PFSK-1 (cell line): ENCODE measurements around the gene ADD1.

Experiments used
- FOXP2 ChIP-seq: optimal IDR thresholded peaks from 2 replicates; pipeline ENCODE3; 2011; ENCODE audit warnings: borderline replicate concordance, control low read depth, inconsistent platforms; ENCODE audit not compliant: insufficient read depth; ENCODE audit errors: extremely low read length, extremely low read depth
- POLR2AphosphoS5 ChIP-seq: IDR thresholded peaks from 2 replicates; pipeline ENCODE4 v1.6.1; 2012; ENCODE audit warnings: low read depth, mild to moderate bottlenecking, control low read depth, low read length, moderate library complexity
- REST ChIP-seq, 2 experiments: IDR thresholded peaks; 2 replicates each; pipeline versions ENCODE4 v1.6.1 to v1.8.0; 2011 to 2012; ENCODE audit warnings: low read depth in 2 of 2, low read length in 2 of 2, control low read depth in 1 of 2, inconsistent platforms in 1 of 2, mild to moderate bottlenecking in 1 of 2, moderate library complexity in 1 of 2; ENCODE audit not compliant: insufficient read depth in 1 of 2
- SIN3A ChIP-seq: IDR thresholded peaks from 2 replicates; pipeline ENCODE4 v1.6.1; 2012; ENCODE audit warnings: mild to moderate bottlenecking, low read length, moderate library complexity, borderline replicate concordance; ENCODE audit not compliant: insufficient read depth
- TAF1 ChIP-seq: IDR thresholded peaks from 2 replicates; pipeline ENCODE4 v1.6.1; 2012; ENCODE audit warnings: low read length, control low read depth, borderline replicate concordance; ENCODE audit not compliant: insufficient read depth

The ADD1 gene

GRCh38 chr4:2870082-2870481 is 26.4 kb downstream of the ADD1 start:
- TF ChIP-seq POLR2AphosphoS5 = no peak
- TF ChIP-seq REST (IDR thresholded peaks at IDR 0.05; ENCODE audit: insufficient read depth in 1 of 2, low read depth in 2 of 2, low read length in 2 of 2) = no peak

DNA sequence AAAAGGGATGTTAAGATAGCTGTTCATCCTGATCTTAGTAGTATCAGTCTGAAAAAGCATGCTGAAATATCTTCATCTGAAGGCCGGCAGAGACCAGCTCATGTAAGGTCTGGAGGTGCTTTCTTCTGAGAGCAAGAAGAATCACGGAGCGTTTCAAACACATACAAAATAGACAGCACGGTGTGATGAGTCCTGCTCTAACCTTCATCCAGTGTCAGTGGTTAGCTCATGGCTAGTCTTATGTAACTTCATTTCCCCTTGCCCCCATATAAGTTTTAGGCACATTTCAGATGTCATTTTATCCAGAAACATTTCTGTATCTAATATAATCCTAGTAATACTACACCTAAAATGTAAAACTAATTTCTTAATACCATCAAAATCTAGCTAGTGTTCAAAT is 27.8 kb downstream of the ADD1 start:
- TF ChIP-seq POLR2AphosphoS5 = no peak
- no peak for TF ChIP-seq SIN3A
- no peak for TF ChIP-seq FOXP2
- TF ChIP-seq REST (IDR thresholded peaks at IDR 0.05; ENCODE audit: insufficient read depth in 1 of 2, low read depth in 2 of 2, low read length in 2 of 2) = no peak
- TF ChIP-seq TAF1 = no peak

DNA sequence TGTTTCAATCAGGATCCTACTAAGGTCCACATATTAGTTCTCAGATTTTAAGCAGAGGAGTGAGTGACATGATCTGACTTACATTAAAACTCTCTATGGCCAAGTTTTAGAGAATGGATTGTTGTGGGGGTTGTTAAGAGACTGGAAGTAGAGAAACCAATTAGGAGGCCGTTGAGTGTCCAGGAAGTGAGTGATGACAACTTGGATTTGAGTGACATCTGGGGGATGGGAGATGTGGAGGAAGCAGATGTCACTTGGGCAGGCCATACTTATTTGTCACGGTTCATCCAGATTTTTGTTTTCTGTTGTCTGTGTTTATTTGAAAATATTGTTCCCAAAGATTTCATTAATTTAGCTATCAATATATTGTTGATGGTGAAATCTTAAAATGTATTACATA is 28.3 kb downstream of the ADD1 start:
- no peak for TF ChIP-seq SIN3A
- TF ChIP-seq FOXP2 = no peak
- no peak for TF ChIP-seq TAF1
- TF ChIP-seq REST (IDR thresholded peaks at IDR 0.05; ENCODE audit: insufficient read depth in 1 of 2, low read depth in 2 of 2, low read length in 2 of 2) = no peak
- no peak for TF ChIP-seq POLR2AphosphoS5

DNA sequence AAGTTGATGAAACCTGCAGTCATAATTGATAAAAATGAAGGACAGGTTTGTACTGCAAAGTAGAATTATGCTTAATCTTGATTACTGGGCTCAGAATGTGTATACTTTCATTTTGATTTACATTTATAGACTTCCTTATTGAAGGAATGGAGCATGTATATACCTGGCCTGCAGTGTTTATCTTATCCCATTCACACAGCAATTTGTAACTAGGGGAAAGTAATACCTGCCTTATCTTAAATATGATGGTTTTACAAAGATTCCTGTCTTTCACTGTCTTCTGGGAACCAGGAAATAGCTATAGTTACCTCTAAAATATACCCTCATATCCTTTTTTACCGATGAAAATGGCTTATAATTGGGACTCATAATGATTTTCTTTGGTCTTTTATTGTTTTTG is 29.7 kb downstream of the ADD1 start:
- no peak for TF ChIP-seq REST (IDR thresholded peaks at IDR 0.05; ENCODE audit: insufficient read depth in 1 of 2, low read depth in 2 of 2, low read length in 2 of 2)
- TF ChIP-seq TAF1 = no peak
- no peak for TF ChIP-seq POLR2AphosphoS5
- no peak for TF ChIP-seq SIN3A
- TF ChIP-seq FOXP2 = no peak

- TF ChIP-seq POLR2AphosphoS5 (no peak), REST (IDR thresholded peaks at IDR 0.05; ENCODE audit: insufficient read depth in 1 of 2, low read depth in 2 of 2, low read length in 2 of 2) (no peak), SIN3A (no peak), TAF1 (no peak), FOXP2 (no peak)
Observed at GRCh38 chr4:2874861-2875260, 31.2 kb downstream of the ADD1 start.
